Progenitor cell of endocrine pancreas (in vitro differentiated cells): ENCODE measurements around the gene FGR. TPM values are rescaled to one million over a fixed set of nuclear protein-coding genes. Genes with fewer than 3 reads are reported as not detected.

Source experiments
- DNase-seq: peaks from one replicate; pipeline ENCODE4 v3.0.0; 2021; ENCODE audit warnings: low spot score; ENCODE audit not compliant: unreplicated experiment
- H3K27ac Mint-ChIP-seq: 2 replicates; pipeline ENCODE4 v1.8.0; 2021; ENCODE audit warnings: mild to moderate bottlenecking, moderate library complexity, mixed read lengths
- H3K27me3 Mint-ChIP-seq: 2 replicates; pipeline ENCODE4 v1.8.0; 2021; ENCODE audit warnings: mixed read lengths
- H3K36me3 Mint-ChIP-seq: 2 replicates; pipeline ENCODE4 v1.8.0; 2022; ENCODE audit warnings: mixed read lengths; ENCODE audit not compliant: insufficient read depth
- H3K4me1 Mint-ChIP-seq: 2 replicates; pipeline ENCODE4 v1.8.0; 2021; ENCODE audit warnings: low read depth, mixed read lengths
- H3K4me3 Mint-ChIP-seq: 2 replicates; pipeline ENCODE4 v1.8.0; 2021; ENCODE audit warnings: low read depth, mild to moderate bottlenecking, moderate library complexity, mixed read lengths
- H3K9me3 Mint-ChIP-seq: 2 replicates; pipeline ENCODE4 v1.8.0; 2021; ENCODE audit warnings: low read depth, mixed read lengths
- CTCF ChIP-seq: fragments of 200-600 bp; sonication (generic); IDR thresholded peaks from one replicate; pipeline ENCODE4 v1.5.0; 2021; ENCODE audit warnings: antibody characterized with exemption, mild to moderate bottlenecking; ENCODE audit not compliant: unreplicated experiment
- total RNA-seq: library from RNA; stranded (reverse); gene quantifications from 2 replicates; pipeline ENCODE4 v1.2.1, GENCODE V29; 2021

Gene FGR
- total RNA-seq, 1 donor from 2014 or later, result not detected

- H3K9me3 Mint-ChIP-seq, result no peaks in the 10 kb centered on the region
- H3K27ac Mint-ChIP-seq, result no peak overlapping the region
- TF ChIP-seq CTCF, result no peak
- H3K4me1 Mint-ChIP-seq, result peaks cover 17% of the 10 kb centered on the region
- H3K4me3 Mint-ChIP-seq, result no peak overlapping the region
- DNase-seq, result no peak
- no peaks in the 10 kb centered on the region for H3K36me3 Mint-ChIP-seq
- H3K27me3 Mint-ChIP-seq, result peaks cover 12% of the 10 kb centered on the region
Observed at GRCh38 chr1:27609618-27610240, 25.3 kb downstream of the FGR start.

GRCh38 chr1:27609210-27609555 is 25.8 kb downstream of the FGR start:
- Mint-ChIP-seq H3K27me3 (peaks cover 12% of the 10 kb centered on the region), H3K27ac (no peak overlapping the region), H3K36me3 (no peaks in the 10 kb centered on the region), H3K4me3 (no peak overlapping the region), H3K9me3 (no peaks in the 10 kb centered on the region), H3K4me1 (peaks cover 17% of the 10 kb centered on the region)
- TF ChIP-seq CTCF, result no peak
- DNase-seq, result no peak

GRCh38 chr1:27607239-27607804 is 27.7 kb downstream of the FGR start:
- no peak overlapping the region for H3K4me3 Mint-ChIP-seq
- H3K27ac Mint-ChIP-seq, result peak overlapping the region; percentile 73
- no peak for TF ChIP-seq CTCF
- H3K27me3 Mint-ChIP-seq, result peaks cover 7% of the 10 kb centered on the region
- H3K9me3 Mint-ChIP-seq, result no peaks in the 10 kb centered on the region
- DNase-seq, result no peak
- peaks cover 19% of the 10 kb centered on the region for H3K4me1 Mint-ChIP-seq
- no peaks in the 10 kb centered on the region for H3K36me3 Mint-ChIP-seq

- DNase-seq, result no peak
- peaks cover 21% of the 10 kb centered on the region for H3K4me1 Mint-ChIP-seq
- no peak overlapping the region for H3K4me3 Mint-ChIP-seq
- no peaks in the 10 kb centered on the region for H3K9me3 Mint-ChIP-seq
- no peaks in the 10 kb centered on the region for H3K36me3 Mint-ChIP-seq
- H3K27ac Mint-ChIP-seq, result peak overlapping the region; percentile 78
- TF ChIP-seq CTCF, result no peak
- H3K27me3 Mint-ChIP-seq, result peaks cover 6% of the 10 kb centered on the region
Observed at GRCh38 chr1:27606708-27607238, 28.2 kb downstream of the FGR start.

GRCh38 chr1:27605796-27606707 is 28.9 kb downstream of the FGR start:
- Mint-ChIP-seq H3K27ac (peak overlapping the region; percentile 78), H3K9me3 (no peaks in the 10 kb centered on the region)
- TF ChIP-seq CTCF, result peak; percentile 93

More at GRCh38 chr1:27605796-27606707, 28.9 kb downstream of the FGR start:
- Mint-ChIP-seq H3K4me3 (peak overlapping the region; percentile 94), H3K4me1 (peaks cover 26% of the 10 kb centered on the region), H3K36me3 (no peaks in the 10 kb centered on the region), H3K27me3 (peaks cover 6% of the 10 kb centered on the region)
- peak; percentile 45 for DNase-seq
